Measurements from ENCODE around the gene XYLB. TPM values are rescaled to one million over a fixed set of nuclear protein-coding genes. Genes with fewer than 3 reads are reported as not detected.

Gene XYLB
- total RNA-seq, 3 donors from 2014 or later (not counting 1 experiment from before 2014, with no cell fraction given), result 1.6 to 3.7 (median 2.4) TPM

GRCh38 chr3:38331257-38332022 lies 15.1 kb upstream of the XYLB start:
- no peak overlapping the region for H3K27ac Mint-ChIP-seq
- no peak overlapping the region for H3K4me3 Mint-ChIP-seq
- H3K9me3 Mint-ChIP-seq, result no peaks in the 10 kb centered on the region
- WGBS (ENCODE audit: insufficient coverage), result 76% methylated on average over 4 of the region's 4 CpGs
- Histone ChIP-seq H3K27ac (ENCODE audit: low read length) (no peak overlapping the region), H3K36me3 (ENCODE audit: control insufficient read depth, insufficient read depth, low read length) (no peaks in the 10 kb centered on the region), H3K9me3 (ENCODE audit: control insufficient read depth, insufficient read depth, low read length) (no peaks in the 10 kb centered on the region), H3K4me1 (ENCODE audit: control insufficient read depth, insufficient read depth, low read length) (peaks cover 6% of the 10 kb centered on the region), H3K4me3 (ENCODE audit: low read length) (no peak overlapping the region), H3K27me3 (ENCODE audit: control insufficient read depth, insufficient read depth, low read length) (no peaks in the 10 kb centered on the region)
- H3K27me3 Mint-ChIP-seq (ENCODE audit: low read depth in 2 of 2), result peaks cover 7 to 11% of the 10 kb centered on the region in 2 donors
- peaks cover 8 to 12% of the 10 kb centered on the region in 2 donors for H3K4me1 Mint-ChIP-seq
- ATAC-seq (no peak), DNase-seq (no peak)
- no peaks in the 10 kb centered on the region for H3K36me3 Mint-ChIP-seq
- intact Hi-C loops (cut with micrococcal nuclease), result no loop called here
- no peak for TF ChIP-seq CTCF (IDR thresholded peaks at IDR 0.05)

GRCh38 chr3:38332201-38332600 lies 14.4 kb upstream of the XYLB start:
- 17% methylated on average over 1 of the region's 3 CpGs for WGBS (ENCODE audit: insufficient coverage)
- Mint-ChIP-seq H3K4me1 (peaks cover 8 to 12% of the 10 kb centered on the region in 2 donors), H3K36me3 (no peaks in the 10 kb centered on the region), H3K9me3 (no peaks in the 10 kb centered on the region), H3K27ac (no peak overlapping the region), H3K27me3 (ENCODE audit: low read depth in 2 of 2) (peaks cover 7 to 8% of the 10 kb centered on the region in 2 donors), H3K4me3 (no peak overlapping the region)
- Histone ChIP-seq H3K4me1 (ENCODE audit: control insufficient read depth, insufficient read depth, low read length) (peaks cover 6% of the 10 kb centered on the region), H3K27ac (ENCODE audit: low read length) (no peak overlapping the region), H3K36me3 (ENCODE audit: control insufficient read depth, insufficient read depth, low read length) (no peaks in the 10 kb centered on the region), H3K9me3 (ENCODE audit: control insufficient read depth, insufficient read depth, low read length) (no peaks in the 10 kb centered on the region), H3K27me3 (ENCODE audit: control insufficient read depth, insufficient read depth, low read length) (no peaks in the 10 kb centered on the region), H3K4me3 (ENCODE audit: low read length) (no peak overlapping the region)
- DNase-seq (no peak), ATAC-seq (no peak)
- intact Hi-C loops (cut with micrococcal nuclease), result no loop called here
- TF ChIP-seq CTCF (IDR thresholded peaks at IDR 0.05), result no peak

DNA sequence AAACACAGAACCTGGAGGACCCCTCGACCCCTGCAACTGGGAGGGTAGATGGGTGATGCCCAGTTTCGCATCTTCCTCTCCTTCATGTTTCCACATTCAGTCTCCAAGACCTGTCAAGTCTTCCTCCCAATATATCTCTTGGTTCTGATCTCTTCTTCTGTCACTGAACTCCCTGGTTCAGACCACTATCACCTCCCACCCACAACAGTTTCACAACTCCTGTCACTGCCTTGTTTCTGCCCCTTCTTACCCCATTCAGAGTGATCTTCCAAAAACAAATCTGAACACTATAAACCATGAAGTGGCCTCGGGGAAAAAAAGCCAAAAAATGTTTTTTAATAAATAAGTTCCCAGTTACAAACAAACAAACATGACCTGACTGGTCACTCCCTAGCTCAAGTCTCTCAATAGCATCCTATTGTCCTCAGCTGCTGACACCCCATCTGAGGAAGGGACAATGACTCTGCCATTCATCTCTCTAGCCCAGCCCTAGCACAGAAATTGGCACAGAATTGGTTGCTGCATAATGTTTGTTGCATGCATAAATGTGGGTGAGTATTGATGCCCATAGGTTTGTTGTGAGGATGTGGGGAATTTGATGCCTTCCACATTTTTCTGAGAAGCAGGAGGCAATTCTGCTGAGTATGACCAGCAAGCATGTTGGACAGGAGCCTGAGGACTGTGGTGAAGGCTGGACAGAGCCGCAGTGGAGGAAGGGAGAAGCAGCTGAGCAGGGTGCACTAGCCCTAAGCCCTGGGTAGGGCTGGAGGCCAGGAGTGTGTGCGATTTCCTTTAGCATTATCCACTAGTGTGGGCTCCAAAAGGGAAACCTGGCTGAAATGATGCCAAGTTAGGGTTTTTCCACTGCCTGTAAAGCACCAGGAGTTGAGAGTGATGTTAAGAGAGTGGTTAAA lies 12.2 kb upstream of the XYLB start:
- no peak for TF ChIP-seq CTCF (IDR thresholded peaks at IDR 0.05)
- Histone ChIP-seq H3K27me3 (ENCODE audit: control insufficient read depth, insufficient read depth, low read length) (no peaks in the 10 kb centered on the region), H3K27ac (ENCODE audit: low read length) (no peak overlapping the region), H3K4me3 (ENCODE audit: low read length) (no peak overlapping the region), H3K36me3 (ENCODE audit: control insufficient read depth, insufficient read depth, low read length) (no peaks in the 10 kb centered on the region), H3K4me1 (ENCODE audit: control insufficient read depth, insufficient read depth, low read length) (peaks cover 6% of the 10 kb centered on the region), H3K9me3 (ENCODE audit: control insufficient read depth, insufficient read depth, low read length) (no peaks in the 10 kb centered on the region)
- H3K27me3 Mint-ChIP-seq (ENCODE audit: low read depth in 2 of 2), result peaks cover 7 to 10% of the 10 kb centered on the region in 2 donors
- 82% methylated on average over 5 of the region's 5 CpGs for WGBS (ENCODE audit: insufficient coverage)
- intact Hi-C loops (cut with micrococcal nuclease), result no loop called here
- no peak for DNase-seq
- no peaks in the 10 kb centered on the region for H3K9me3 Mint-ChIP-seq
- ATAC-seq, result peak in 1 of 3 donors; percentile 27
- H3K27ac Mint-ChIP-seq, result no peak overlapping the region
- peaks cover 8 to 12% of the 10 kb centered on the region in 2 donors for H3K4me1 Mint-ChIP-seq
- H3K36me3 Mint-ChIP-seq, result no peaks in the 10 kb centered on the region
- H3K4me3 Mint-ChIP-seq, result no peak overlapping the region
